Nephron (organoid): Measurements from ENCODE around the gene ELP5.

Experiments
- H3K27ac Mint-ChIP-seq, 3 experiments: 2 replicates each; pipeline ENCODE4 v1.8.0; 2020; ENCODE audit warnings: mixed read lengths in 3 of 3, mild to moderate bottlenecking in 2 of 3, moderate library complexity in 1 of 3
- H3K27me3 Mint-ChIP-seq: 2 replicates; pipeline ENCODE4 v1.8.0; 2021; ENCODE audit warnings: low read depth, mild to moderate bottlenecking, moderate library complexity, mixed read lengths
- H3K36me3 Mint-ChIP-seq: 2 replicates; pipeline ENCODE4 v1.8.0; 2020; ENCODE audit warnings: low read depth, mixed read lengths
- H3K4me1 Mint-ChIP-seq: 2 replicates; pipeline ENCODE4 v1.8.0; 2020; ENCODE audit warnings: mixed read lengths
- H3K4me3 Mint-ChIP-seq, 3 experiments: 2 replicates each; pipeline ENCODE4 v1.8.0; 2020; ENCODE audit warnings: mild to moderate bottlenecking in 3 of 3, mixed read lengths in 3 of 3, moderate library complexity in 2 of 3
- H3K9me3 Mint-ChIP-seq: 2 replicates; pipeline ENCODE4 v1.8.0; 2020; ENCODE audit warnings: mixed read lengths
- CTCF ChIP-seq, 3 experiments: fragments of 200-600 bp; sonication (generic); IDR thresholded peaks; one replicate each; pipeline ENCODE4 v1.5.0; 2021; ENCODE audit warnings: antibody characterized with exemption in 3 of 3; ENCODE audit not compliant: unreplicated experiment in 3 of 3

ELP5 gene

GRCh38 chr17:7207120-7208001 lies 44.7 kb upstream of the ELP5 start:
- peaks cover 14% of the 10 kb centered on the region for H3K36me3 Mint-ChIP-seq
- peaks cover 5% of the 10 kb centered on the region for H3K27me3 Mint-ChIP-seq
- TF ChIP-seq CTCF (IDR thresholded peaks at IDR 0.05; ENCODE audit: unreplicated experiment in 3 of 3) = no peak
- peak overlapping the region; percentile 98 to 99 (median 98) for H3K27ac Mint-ChIP-seq
- H3K4me3 Mint-ChIP-seq = peak overlapping the region; percentile 74 to 84 (median 81)
- H3K9me3 Mint-ChIP-seq = no peaks in the 10 kb centered on the region
- peaks cover 50% of the 10 kb centered on the region for H3K4me1 Mint-ChIP-seq

- peak overlapping the region; percentile 84 to 99 (median 95) for H3K27ac Mint-ChIP-seq
- H3K9me3 Mint-ChIP-seq = no peaks in the 10 kb centered on the region
- TF ChIP-seq CTCF (IDR thresholded peaks at IDR 0.05; ENCODE audit: unreplicated experiment in 3 of 3) = no peak
- H3K4me1 Mint-ChIP-seq = peaks cover 53% of the 10 kb centered on the region
- H3K4me3 Mint-ChIP-seq = peak overlapping the region; percentile 65 to 78 (median 72)
- H3K27me3 Mint-ChIP-seq = peaks cover 5% of the 10 kb centered on the region
- peaks cover 7% of the 10 kb centered on the region for H3K36me3 Mint-ChIP-seq
Measured at GRCh38 chr17:7208027-7208571, 43.9 kb upstream of the ELP5 start.

GRCh38 chr17:7208754-7209460 lies 43.1 kb upstream of the ELP5 start:
- Mint-ChIP-seq H3K36me3 (peaks cover 8% of the 10 kb centered on the region), H3K4me1 (peaks cover 61% of the 10 kb centered on the region), H3K9me3 (no peaks in the 10 kb centered on the region), H3K27me3 (peaks cover 5% of the 10 kb centered on the region), H3K27ac (peak overlapping the region; percentile 84 to 99 (median 95)), H3K4me3 (peak overlapping the region; percentile 65 to 78 (median 72))
- no peak for TF ChIP-seq CTCF (IDR thresholded peaks at IDR 0.05; ENCODE audit: unreplicated experiment in 3 of 3)

- Mint-ChIP-seq H3K27me3 (peaks cover 5% of the 10 kb centered on the region), H3K36me3 (peaks cover 5% of the 10 kb centered on the region), H3K4me1 (peaks cover 64% of the 10 kb centered on the region), H3K27ac (peak overlapping the region; percentile 84 to 88 (median 85)), H3K9me3 (no peaks in the 10 kb centered on the region), H3K4me3 (peak overlapping the region; percentile 75 to 85 (median 79))
- no peak for TF ChIP-seq CTCF (IDR thresholded peaks at IDR 0.05; ENCODE audit: unreplicated experiment in 3 of 3)
Measured at GRCh38 chr17:7211491-7212273, 40.3 kb upstream of the ELP5 start.

- peaks cover 64% of the 10 kb centered on the region for H3K4me1 Mint-ChIP-seq
- TF ChIP-seq CTCF (IDR thresholded peaks at IDR 0.05; ENCODE audit: unreplicated experiment in 3 of 3) = peak; percentile 76 to 80 (median 78)
- H3K36me3 Mint-ChIP-seq = peaks cover 5% of the 10 kb centered on the region
- peak overlapping the region; percentile 89 to 96 (median 95) for H3K27ac Mint-ChIP-seq
- no peaks in the 10 kb centered on the region for H3K9me3 Mint-ChIP-seq
- peaks cover 3% of the 10 kb centered on the region for H3K27me3 Mint-ChIP-seq
- peak overlapping the region; percentile 86 to 90 (median 89) for H3K4me3 Mint-ChIP-seq
Measured at GRCh38 chr17:7213895-7214299, 38.1 kb upstream of the ELP5 start.
